Neural progenitor cell (in vitro differentiated cells): ENCODE results near the gene CDKN2C. TPM values are rescaled to one million over a fixed set of nuclear protein-coding genes. Genes with fewer than 3 reads are reported as not detected.

ENCODE experiments used
- DNase-seq: peaks from one replicate; pipeline ENCODE4 v3.0.0-alpha.2; 2016; ENCODE audit warnings: low spot score
- H2AFZ ChIP-seq: fragments of 200-600 bp; sonication (generic); replicated peaks from 2 replicates; pipeline ENCODE4 v1.6.1; 2016; ENCODE audit warnings: antibody characterized with exemption
- H3F3A ChIP-seq: fragments of 200-600 bp; sonication (generic); 2 replicates; pipeline ENCODE4 v1.6.1; 2016; ENCODE audit warnings: antibody characterized with exemption, low read depth
- H3K27ac ChIP-seq: fragments of 200-600 bp; sonication (generic); 2 replicates; pipeline ENCODE4 v1.5.1; 2016; ENCODE audit warnings: mild to moderate bottlenecking
- H3K27me3 ChIP-seq: fragments of 200-600 bp; sonication (generic); 2 replicates; pipeline ENCODE4 v1.6.1; 2016; ENCODE audit warnings: mild to moderate bottlenecking, moderate library complexity
- H3K36me3 ChIP-seq: fragments of 200-600 bp; sonication (generic); 2 replicates; pipeline ENCODE4 v1.5.1; 2016
- H3K4me1 ChIP-seq: fragments of 200-600 bp; sonication (generic); 2 replicates; pipeline ENCODE4 v1.6.1; 2016; ENCODE audit warnings: mixed run types
- H3K4me2 ChIP-seq: fragments of 200-600 bp; sonication (generic); 2 replicates; pipeline ENCODE4 v1.6.1; 2016
- H3K4me3 ChIP-seq: fragments of 200-600 bp; sonication (generic); 2 replicates; pipeline ENCODE4 v1.5.1; 2016
- H3K79me2 ChIP-seq: fragments of 200-600 bp; sonication (generic); 2 replicates; pipeline ENCODE4 v1.6.1; 2016; ENCODE audit warnings: low read depth
- H3K9ac ChIP-seq: fragments of 200-600 bp; sonication (generic); 2 replicates; pipeline ENCODE4 v1.6.1; 2016
- H3K9me3 ChIP-seq: fragments of 200-600 bp; sonication (generic); 2 replicates; pipeline ENCODE4 v1.5.1; 2016; ENCODE audit warnings: low read depth
- H4K20me1 ChIP-seq: fragments of 200-600 bp; sonication (generic); 2 replicates; pipeline ENCODE4 v1.6.1; 2016; ENCODE audit warnings: low read depth
- H3K27ac Mint-ChIP-seq: 3 replicates; pipeline ENCODE4 v1.8.0; 2021; ENCODE audit warnings: mixed read lengths
- H3K27me3 Mint-ChIP-seq: 2 replicates; pipeline ENCODE4 v1.8.0; 2022; ENCODE audit warnings: low read depth, mild to moderate bottlenecking, inconsistent platforms, moderate library complexity, mixed read lengths; ENCODE audit not compliant: insufficient read depth
- H3K36me3 Mint-ChIP-seq: 3 replicates; pipeline ENCODE4 v1.8.0; 2021; ENCODE audit warnings: mixed read lengths
- H3K4me1 Mint-ChIP-seq: 3 replicates; pipeline ENCODE4 v1.8.0; 2021; ENCODE audit warnings: mixed read lengths
- H3K4me3 Mint-ChIP-seq: 3 replicates; pipeline ENCODE4 v1.8.0; 2021; ENCODE audit warnings: mild to moderate bottlenecking, moderate library complexity, mixed read lengths
- H3K9me3 Mint-ChIP-seq: 3 replicates; pipeline ENCODE4 v1.8.0; 2020; ENCODE audit warnings: mixed read lengths
- EZH2 ChIP-seq: fragments of 200-600 bp; sonication (generic); IDR thresholded peaks from 2 replicates; pipeline ENCODE4 v1.6.1; 2017; ENCODE audit warnings: antibody characterized with exemption, mild to moderate bottlenecking, moderate library complexity
- EZH2phosphoT487 ChIP-seq: fragments of 200-600 bp; sonication (generic); IDR thresholded peaks from 2 replicates; pipeline ENCODE4 v1.6.1; 2017; ENCODE audit warnings: antibody characterized with exemption
- total RNA-seq: library from RNA; depleted of rRNA; stranded (reverse); fragments of >200 nt; gene quantifications from 2 replicates; pipeline ENCODE4 v1.2.3, GENCODE V29; 2015; ENCODE audit warnings: low replicate concordance
- TF ChIP-seq, protein P1 (sequence below): fragments of 200-600 bp; sonication (generic); IDR thresholded peaks from 2 replicates; pipeline ENCODE4 v1.5.1; 2017; ENCODE audit warnings: antibody characterized with exemption, mild to moderate bottlenecking

The CDKN2C gene
- total RNA-seq, 1 donor from 2014 or later: 0.11 TPM

- H3K27ac ChIP-seq: no peak overlapping the region
- H3K79me2 ChIP-seq: peaks cover 80% of the 10 kb centered on the region
- H3K9ac ChIP-seq: no peak overlapping the region
- no peak overlapping the region for H2AFZ ChIP-seq
- H3K4me1 Mint-ChIP-seq: no peaks in the 10 kb centered on the region
- no peak overlapping the region for H3K27ac Mint-ChIP-seq
- H3K27me3 ChIP-seq: no peaks in the 10 kb centered on the region
- H3K9me3 Mint-ChIP-seq: peaks cover 46% of the 10 kb centered on the region
- H4K20me1 ChIP-seq: no peaks in the 10 kb centered on the region
- H3K36me3 Mint-ChIP-seq: peaks cover 28% of the 10 kb centered on the region
- DNase-seq: no peak
- no peak overlapping the region for H3K4me3 ChIP-seq
- TF ChIP-seq EZH2: no peak
- TF ChIP-seq, protein P1, sequence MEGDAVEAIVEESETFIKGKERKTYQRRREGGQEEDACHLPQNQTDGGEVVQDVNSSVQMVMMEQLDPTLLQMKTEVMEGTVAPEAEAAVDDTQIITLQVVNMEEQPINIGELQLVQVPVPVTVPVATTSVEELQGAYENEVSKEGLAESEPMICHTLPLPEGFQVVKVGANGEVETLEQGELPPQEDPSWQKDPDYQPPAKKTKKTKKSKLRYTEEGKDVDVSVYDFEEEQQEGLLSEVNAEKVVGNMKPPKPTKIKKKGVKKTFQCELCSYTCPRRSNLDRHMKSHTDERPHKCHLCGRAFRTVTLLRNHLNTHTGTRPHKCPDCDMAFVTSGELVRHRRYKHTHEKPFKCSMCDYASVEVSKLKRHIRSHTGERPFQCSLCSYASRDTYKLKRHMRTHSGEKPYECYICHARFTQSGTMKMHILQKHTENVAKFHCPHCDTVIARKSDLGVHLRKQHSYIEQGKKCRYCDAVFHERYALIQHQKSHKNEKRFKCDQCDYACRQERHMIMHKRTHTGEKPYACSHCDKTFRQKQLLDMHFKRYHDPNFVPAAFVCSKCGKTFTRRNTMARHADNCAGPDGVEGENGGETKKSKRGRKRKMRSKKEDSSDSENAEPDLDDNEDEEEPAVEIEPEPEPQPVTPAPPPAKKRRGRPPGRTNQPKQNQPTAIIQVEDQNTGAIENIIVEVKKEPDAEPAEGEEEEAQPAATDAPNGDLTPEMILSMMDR: no peak
- TF ChIP-seq EZH2phosphoT487: no peak
- H3K4me2 ChIP-seq: no peak overlapping the region
- no peak overlapping the region for H3K4me3 Mint-ChIP-seq
- no peaks in the 10 kb centered on the region for H3K36me3 ChIP-seq
- H3K9me3 ChIP-seq: no peaks in the 10 kb centered on the region
- no peaks in the 10 kb centered on the region for H3K4me1 ChIP-seq
- no peaks in the 10 kb centered on the region for H3F3A ChIP-seq
- H3K27me3 Mint-ChIP-seq: no peaks in the 10 kb centered on the region
These were observed 46.5 kb upstream of the CDKN2C start for GRCh38 chr1:50923564-50923963.

DNA sequence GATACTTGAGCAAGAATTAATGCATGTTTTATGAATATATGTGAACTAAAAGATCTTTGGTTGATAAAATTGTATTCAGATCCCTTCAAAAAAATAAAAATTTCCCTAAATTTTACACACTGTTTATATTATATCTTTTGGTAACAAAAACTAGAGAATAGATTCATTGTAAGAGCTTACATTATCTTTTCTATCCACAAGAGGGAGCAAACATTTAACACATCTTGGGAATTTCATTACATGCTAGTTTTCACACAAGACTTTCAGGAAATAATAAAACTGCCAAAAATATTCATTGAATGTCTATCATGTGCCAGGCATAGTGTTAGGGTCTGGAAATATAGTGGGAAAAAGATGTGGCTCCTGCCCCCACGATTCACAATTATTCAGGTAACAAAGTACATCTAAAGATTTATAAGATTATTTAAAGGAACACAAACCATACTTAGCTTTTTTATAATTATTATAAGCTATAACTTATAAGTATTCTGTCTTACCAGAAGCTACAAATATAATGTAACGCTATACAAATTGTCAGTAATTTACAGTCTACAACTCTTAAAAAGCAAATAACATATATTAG lies 40.6 kb upstream of the CDKN2C start:
- Mint-ChIP-seq H3K4me3 (no peak overlapping the region), H3K4me1 (no peaks in the 10 kb centered on the region), H3K36me3 (peaks cover 11% of the 10 kb centered on the region), H3K27me3 (no peaks in the 10 kb centered on the region), H3K9me3 (peaks cover 13% of the 10 kb centered on the region), H3K27ac (no peak overlapping the region)
- Histone ChIP-seq H3K79me2 (peaks cover 43% of the 10 kb centered on the region), H2AFZ (no peak overlapping the region), H3K9me3 (no peaks in the 10 kb centered on the region), H3K4me3 (no peak overlapping the region), H4K20me1 (peaks cover 4% of the 10 kb centered on the region), H3K27me3 (no peaks in the 10 kb centered on the region), H3K4me2 (no peak overlapping the region), H3K9ac (no peak overlapping the region), H3F3A (no peaks in the 10 kb centered on the region), H3K36me3 (no peaks in the 10 kb centered on the region), H3K4me1 (no peaks in the 10 kb centered on the region), H3K27ac (no peak overlapping the region)
- TF ChIP-seq EZH2 (no peak), EZH2phosphoT487 (no peak)
- TF ChIP-seq, protein P1: peak; percentile 68
- peak; percentile 16 for DNase-seq

DNA sequence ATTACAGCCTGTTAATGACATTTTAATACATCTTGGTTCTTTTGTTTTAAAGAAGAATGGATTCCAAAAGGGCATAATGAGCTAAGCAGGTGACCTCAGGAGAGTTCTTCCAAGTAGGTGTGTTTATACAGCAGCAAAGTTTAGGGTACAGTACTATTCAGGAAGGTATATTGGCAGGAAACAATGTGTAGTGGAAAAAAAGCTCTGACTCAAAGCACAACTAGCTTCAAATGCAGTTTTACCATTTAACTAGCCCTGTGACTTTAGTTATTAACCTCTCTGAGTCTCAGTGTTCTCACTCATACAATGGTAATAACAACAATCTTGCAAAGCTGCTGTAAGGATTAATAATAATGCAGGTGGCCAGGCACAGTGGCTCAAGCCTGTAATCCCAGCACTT lies 39.9 kb upstream of the CDKN2C start:
- H3K9me3 Mint-ChIP-seq: peaks cover 8% of the 10 kb centered on the region
- H3K27ac Mint-ChIP-seq: no peak overlapping the region

More for the DNA sequence above, 39.9 kb upstream of the CDKN2C start:
- Histone ChIP-seq H3K36me3 (no peaks in the 10 kb centered on the region), H3K4me1 (no peaks in the 10 kb centered on the region), H3K27ac (no peak overlapping the region), H3F3A (no peaks in the 10 kb centered on the region), H3K79me2 (peaks cover 41% of the 10 kb centered on the region), H2AFZ (no peak overlapping the region), H3K9ac (no peak overlapping the region), H3K4me3 (no peak overlapping the region), H3K4me2 (no peak overlapping the region), H4K20me1 (peaks cover 4% of the 10 kb centered on the region), H3K9me3 (no peaks in the 10 kb centered on the region), H3K27me3 (no peaks in the 10 kb centered on the region)
- no peak for DNase-seq
- Mint-ChIP-seq H3K27me3 (no peaks in the 10 kb centered on the region), H3K36me3 (peaks cover 9% of the 10 kb centered on the region), H3K4me3 (no peak overlapping the region), H3K4me1 (no peaks in the 10 kb centered on the region)
- no peak for TF ChIP-seq EZH2
- TF ChIP-seq, protein P1: no peak
